Measurements from ENCODE around the gene SLC41A2.
"Not testable (repeated sequence)": the region's sequence is repeated elsewhere in the genome, so short reads cannot be mapped to it uniquely, and the experiment has no call there.

Gene SLC41A2

GRCh38 chr12:104958001-104958804 is at the start of gene SLC41A2:
TSS of gene SLC41A2 (minus strand) at chr12:104958290. CDS start at chr12:104928527, 29,763 bp downstream.
- DNase-seq: peak; percentile 85

GRCh38 chr12:105001476-105001875 is 43.4 kb upstream of the SLC41A2 start:
- no peak for DNase-seq

- DNase-seq: no peak
Observed at GRCh38 chr12:104999347-104999685, 41.2 kb upstream of the SLC41A2 start.

GRCh38 chr12:104998423-104999346 is 40.6 kb upstream of the SLC41A2 start:
- DNase-seq: no peak

GRCh38 chr12:104997541-104997940 is 39.5 kb upstream of the SLC41A2 start:
- DNase-seq: no peak

- DNase-seq: no peak
Observed at GRCh38 chr12:104994336-104994735, 36.2 kb upstream of the SLC41A2 start.

GRCh38 chr12:104991565-104992128 is 33.6 kb upstream of the SLC41A2 start:
- DNase-seq: no peak

- DNase-seq: no peak
Observed at GRCh38 chr12:104990950-104991349, 32.9 kb upstream of the SLC41A2 start.

GRCh38 chr12:104986022-104986941 is 28.2 kb upstream of the SLC41A2 start, which contains the start of gene NOPCHAP1:
TSS of gene NOPCHAP1 (plus strand) at chr12:104986316. CDS start at chr12:104986353, 37 bp downstream.
- peak; percentile 94 for DNase-seq

- no peak for DNase-seq
Observed at GRCh38 chr12:104985206-104985605, 27.1 kb upstream of the SLC41A2 start.

GRCh38 chr12:104977688-104978087 is 19.6 kb upstream of the SLC41A2 start:
- DNase-seq: not testable (repeated sequence)

- no peak for DNase-seq
Observed at GRCh38 chr12:104976703-104977102, 18.6 kb upstream of the SLC41A2 start.

- DNase-seq: no peak
Observed at GRCh38 chr12:104975587-104976343, 17.7 kb upstream of the SLC41A2 start.

- DNase-seq: no peak
Observed at GRCh38 chr12:104974626-104975290, 16.7 kb upstream of the SLC41A2 start.

GRCh38 chr12:104973250-104973649 is 15.2 kb upstream of the SLC41A2 start:
- no peak for DNase-seq

- no peak for DNase-seq
Observed at GRCh38 chr12:104971306-104971705, 13.2 kb upstream of the SLC41A2 start.

GRCh38 chr12:104969343-104969742 is 11.3 kb upstream of the SLC41A2 start:
- no peak for DNase-seq

GRCh38 chr12:104966677-104967076 is 8.6 kb upstream of the SLC41A2 start:
- no peak for DNase-seq

- DNase-seq: no peak
Observed at GRCh38 chr12:104964856-104965205, 6.7 kb upstream of the SLC41A2 start.

GRCh38 chr12:104964167-104964855 is 6.2 kb upstream of the SLC41A2 start:
- DNase-seq: no peak
